HG02970 (cell line): ENCODE measurements around the gene DMXL2.
"Not testable (repeated sequence)": the region's sequence is repeated elsewhere in the genome, so short reads cannot be mapped to it uniquely, and the experiment has no call there.

Source experiments
- ATAC-seq: cut with Tn5 transposase; IDR thresholded peaks from one replicate; pipeline ENCODE4 v1.9.1; 2021; ENCODE audit warnings: mild to moderate bottlenecking, moderate library complexity, moderate number of reproducible peaks; ENCODE audit not compliant: unreplicated experiment, low FRiP score

DMXL2 gene

DNA sequence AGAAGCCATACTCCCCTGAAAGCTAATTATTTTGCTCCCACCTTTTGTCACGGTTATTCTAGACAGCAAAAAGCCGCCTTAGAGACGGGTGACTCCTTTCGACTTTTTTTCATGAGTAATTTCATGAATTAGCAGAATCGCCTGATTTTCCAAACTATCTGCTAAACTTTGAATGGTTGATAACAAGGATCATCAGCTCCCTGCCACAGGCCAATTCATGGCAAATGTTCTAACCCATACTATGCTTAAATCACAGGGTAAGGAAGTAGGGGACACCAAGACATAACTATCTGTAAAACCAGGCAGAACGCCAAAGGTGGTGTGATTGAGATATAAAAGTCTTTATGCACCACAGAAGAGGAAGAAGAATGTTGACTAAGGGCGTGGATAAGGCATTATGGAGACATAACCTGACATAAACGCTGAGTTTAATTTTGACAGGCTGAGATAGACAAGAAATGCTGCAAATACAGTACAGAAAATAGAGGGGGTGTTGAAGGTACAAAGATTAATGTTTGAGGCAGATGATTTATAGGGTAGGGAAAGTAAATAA, 891 bp upstream of the DMXL2 start:
- ATAC-seq, result no peak

DNA sequence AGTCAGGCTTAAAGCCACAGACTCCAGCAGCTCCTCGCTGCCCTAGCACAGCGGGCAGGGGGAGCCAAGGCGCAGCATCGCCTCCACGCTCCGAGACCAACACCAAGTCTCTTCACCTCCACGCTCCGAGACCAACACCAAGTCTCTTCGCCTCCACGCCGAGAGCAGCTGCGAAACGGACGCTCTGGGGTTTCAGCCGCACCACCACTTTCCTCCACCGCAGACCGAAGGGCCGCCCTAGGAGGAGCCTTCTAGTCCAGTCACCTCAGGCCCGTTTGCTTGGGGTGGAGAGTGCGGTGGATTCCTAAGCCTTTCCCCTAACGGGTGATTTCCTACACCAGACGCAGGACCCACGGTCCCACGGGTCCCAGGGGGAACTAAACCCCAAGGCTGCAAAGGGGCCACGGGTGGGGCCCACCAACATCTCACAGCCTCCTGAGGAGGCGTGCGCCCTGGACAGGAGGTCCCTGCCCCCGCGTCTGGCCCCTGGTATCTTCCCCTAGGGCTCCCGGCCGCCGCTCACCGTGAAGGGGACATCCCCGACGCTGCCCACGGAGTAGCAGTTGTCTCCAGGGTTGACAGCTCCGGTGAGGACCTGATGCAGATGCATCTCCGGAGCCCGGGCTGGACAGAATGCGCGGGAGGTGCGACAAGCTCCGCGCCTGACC, 501 bp downstream of the DMXL2 start:
- ATAC-seq, result peak; percentile 51

DNA sequence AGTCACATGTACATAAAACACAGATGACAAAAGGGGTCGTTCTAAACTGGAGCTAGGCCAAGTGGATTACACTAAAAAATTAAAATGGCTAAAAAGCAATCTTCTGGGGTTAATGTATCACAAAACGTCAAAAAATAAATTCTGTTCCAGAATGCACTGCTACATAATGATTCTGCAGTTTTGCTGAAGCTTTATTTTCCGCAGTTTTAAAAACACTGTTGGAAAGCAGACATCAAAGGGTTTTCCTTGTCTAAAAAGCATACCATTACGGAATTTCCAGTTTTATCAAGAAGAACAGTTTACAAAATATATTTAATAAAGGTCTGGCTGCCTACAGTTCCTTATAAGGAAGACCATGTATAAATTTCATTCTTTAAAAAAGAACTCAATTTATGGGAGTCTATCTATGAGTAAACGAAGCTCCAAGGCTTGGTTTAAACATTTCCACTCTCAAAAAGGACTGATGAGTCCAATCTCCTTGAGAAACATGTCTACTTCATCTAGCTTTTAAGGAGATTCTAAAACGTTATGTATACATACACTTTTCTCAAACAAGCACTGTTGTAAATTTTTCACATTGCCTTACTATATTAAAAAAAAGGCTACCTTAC, 1.3 kb downstream of the DMXL2 start:
- ATAC-seq, result no peak

DNA sequence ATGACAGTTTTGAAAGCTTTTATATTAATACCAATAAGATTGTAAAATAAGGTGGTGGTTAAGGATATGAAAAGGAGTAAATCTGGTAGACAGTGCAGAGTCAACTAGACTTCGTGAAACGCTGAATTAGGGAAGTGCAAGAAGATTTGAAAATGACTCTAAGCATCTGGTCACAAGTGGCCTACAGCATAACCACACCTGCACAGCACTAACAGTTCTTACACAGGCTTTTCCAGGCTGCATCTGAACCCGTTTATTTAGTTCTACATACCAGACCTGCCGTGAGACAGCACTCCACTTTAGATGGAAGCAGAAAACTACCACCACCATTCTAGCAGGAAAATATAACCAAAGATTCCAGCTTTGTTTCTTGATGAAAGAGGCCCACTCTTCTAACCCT, 1.9 kb downstream of the DMXL2 start:
- no peak for ATAC-seq

DNA sequence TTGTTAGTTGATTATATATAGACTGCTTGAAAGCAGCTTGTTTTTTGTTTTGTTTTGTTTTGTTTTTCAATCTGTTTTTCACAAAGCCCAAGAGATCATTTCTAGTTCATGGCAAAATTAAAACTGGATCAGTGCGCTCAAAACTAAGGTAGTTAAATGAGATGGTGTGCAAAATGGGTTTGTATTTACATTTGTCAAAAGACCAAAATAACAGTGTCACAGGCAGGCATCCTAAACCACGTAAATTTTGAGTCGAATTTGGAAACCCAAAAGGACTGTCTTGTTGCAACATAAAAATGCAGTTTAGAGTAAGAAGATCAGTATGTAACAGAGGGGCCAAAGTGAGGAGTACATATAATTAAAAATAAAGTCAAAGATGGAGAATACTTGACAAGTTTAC, 2.4 kb downstream of the DMXL2 start:
- ATAC-seq, result no peak

DNA sequence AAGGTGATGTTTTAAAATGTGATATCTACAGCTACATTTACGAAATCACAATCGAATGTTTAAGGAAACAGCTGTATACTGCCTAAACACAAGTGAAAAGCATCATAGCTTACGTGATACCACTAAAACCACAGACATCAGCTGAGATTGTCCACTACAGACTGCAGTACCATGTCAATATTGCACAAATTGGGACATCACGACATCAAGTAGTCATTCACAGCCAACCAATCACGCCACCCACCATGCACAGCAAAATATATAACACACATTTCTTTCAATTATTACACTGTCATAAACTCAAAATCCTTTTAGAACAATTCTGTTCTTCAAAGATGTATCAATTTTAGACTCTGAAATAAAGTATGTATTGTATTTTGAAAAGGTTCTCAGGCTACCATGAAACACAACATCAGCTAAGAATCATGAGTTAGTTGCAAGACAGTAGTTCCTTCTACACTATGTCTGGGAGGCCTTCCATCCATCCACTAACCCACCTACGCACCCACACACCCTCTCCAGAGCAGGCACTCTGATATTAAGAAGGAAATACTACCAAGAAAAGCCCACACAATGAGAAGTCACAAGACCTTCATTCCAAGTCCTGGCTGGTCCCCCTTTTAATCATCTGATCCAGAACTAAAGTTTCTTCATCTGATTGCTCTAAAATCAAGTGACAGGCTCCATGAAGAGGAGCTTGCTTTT, 3.1 kb downstream of the DMXL2 start:
- ATAC-seq, result no peak

DNA sequence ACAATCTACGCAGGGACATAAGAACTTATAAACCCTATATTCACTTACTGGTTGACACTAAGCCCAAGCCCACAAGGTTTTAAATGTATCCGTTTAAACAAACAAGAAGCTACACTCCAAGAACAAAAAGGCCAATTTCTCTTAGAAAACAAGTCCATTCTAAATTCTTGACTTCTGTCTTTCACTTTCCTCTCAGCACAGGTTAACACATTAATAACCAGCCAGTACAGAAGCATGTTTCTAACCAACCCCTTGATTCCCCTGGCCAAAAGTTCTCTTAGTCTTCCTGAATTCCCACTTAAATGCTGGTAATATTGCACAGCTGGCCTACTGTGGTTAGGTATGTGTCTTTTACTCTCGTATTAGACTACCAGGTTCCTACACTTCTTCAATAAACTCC, 4.7 kb downstream of the DMXL2 start:
- no peak for ATAC-seq

DNA sequence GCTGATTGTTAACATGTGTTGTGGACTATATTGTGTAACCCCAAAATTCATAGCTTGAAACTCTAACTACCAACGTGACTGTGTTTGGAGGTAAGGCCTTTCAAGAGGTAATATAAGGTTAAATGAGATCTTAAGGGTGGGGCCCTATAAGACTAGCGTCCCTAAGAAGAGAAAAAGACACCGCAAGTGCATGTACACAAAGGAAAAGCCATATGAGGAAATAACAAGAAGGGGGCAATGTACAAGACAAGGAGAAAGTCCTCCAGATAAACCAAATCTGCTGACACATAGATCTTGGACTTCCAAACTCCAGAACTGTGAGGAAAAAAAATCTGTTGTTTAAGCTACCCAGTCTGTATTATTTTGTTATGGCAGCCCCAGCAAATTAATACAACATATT, 8.6 kb downstream of the DMXL2 start:
- no peak for ATAC-seq

DNA sequence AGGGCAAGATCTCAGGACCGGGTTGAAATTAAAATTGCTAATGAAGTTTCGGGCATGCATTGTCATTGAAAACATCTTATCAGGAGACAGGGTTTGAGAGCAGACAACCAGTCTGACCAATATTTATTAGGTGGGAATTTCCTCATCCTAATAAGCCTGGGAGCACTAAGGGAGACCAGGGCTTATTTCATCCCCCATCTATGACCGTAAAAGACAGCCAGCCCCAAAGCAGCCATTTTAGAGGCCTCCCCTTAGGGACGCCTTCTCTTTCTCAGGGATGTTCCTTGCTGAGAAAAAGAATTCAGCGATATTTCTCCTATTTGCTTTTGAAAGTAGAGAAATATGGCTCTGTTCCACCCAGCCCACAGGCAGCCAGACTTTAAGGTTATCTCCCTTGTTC, 9.9 kb downstream of the DMXL2 start:
- ATAC-seq, result not testable (repeated sequence)

DNA sequence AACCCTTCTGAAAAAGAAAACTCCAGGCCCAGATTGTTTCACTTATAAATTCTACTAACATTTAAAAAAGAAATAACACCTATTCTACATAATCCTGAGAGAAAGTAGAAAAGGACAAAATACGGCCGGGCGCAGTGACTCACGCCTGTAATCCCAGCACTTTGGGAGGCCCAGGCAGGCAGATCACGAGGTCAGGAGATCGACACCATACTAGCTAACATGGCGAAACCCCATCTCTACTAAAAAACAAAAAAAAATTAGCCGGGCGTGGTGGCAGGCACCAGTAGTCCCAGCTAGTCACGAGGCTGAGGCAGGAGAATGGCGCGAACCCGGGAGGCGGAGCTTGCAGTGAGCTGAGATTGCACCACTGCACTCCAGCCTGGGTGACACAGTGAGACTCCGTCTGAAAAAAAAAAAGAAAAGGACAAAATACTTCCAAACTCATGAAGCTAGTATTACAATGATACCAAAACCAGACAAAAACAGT, 19.1 kb downstream of the DMXL2 start:
- ATAC-seq, result not testable (repeated sequence)

DNA sequence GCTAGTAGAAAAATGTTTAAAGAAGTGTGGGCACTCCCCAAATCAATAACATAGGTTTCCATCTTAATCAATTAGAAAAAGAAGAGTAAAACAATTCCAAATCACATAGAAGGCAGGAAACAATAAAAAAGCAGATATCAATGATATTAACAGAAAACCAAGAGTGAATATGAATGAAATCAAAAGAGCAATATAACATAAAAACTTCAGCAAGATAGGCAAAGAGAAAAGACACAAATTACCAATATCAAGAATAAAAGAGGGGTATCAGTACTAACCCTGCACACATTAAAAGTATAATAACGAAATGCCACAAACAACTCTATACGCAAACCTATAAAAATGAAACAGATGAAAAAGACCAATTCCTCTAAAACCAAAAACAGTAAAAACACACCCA, 19.6 kb downstream of the DMXL2 start:
- no peak for ATAC-seq

DNA sequence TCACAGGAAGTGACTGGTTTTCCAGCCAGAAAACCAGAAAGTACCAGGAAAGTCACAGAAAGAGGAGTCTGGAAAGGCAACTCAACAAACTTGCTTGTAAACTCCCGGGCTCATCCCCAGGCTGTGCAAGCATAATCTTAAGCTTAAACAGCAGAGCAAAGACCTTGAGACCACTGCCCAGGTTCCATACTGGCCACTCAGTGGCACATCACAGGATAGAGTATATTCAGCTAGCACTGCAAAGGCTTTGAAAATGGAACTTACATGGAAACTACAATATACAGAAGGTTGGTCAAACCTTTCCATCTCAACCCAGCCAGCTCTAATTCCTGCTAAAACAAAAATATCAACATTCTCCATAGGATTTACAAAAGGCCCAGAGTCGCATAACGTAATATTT, 20.1 kb downstream of the DMXL2 start:
- ATAC-seq, result no peak

DNA sequence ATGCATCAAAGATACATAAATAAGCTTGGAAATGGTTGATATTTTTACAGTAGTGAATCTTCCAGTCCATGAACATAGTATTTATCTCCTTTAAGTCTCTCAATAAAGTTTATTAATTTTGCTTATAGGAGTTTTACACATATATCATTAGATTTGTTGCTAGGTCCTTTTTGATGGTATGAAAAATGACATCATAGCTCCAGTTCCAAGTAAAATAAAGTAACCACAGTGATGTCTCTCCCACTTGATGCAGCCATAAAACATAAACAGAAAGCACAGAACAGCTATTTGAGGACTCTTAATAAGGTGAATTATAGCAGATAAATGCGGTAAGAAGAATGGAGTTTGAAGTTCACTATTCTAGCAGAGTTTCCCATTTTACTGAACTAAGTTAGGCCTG, 20.8 kb downstream of the DMXL2 start:
- no peak for ATAC-seq

DNA sequence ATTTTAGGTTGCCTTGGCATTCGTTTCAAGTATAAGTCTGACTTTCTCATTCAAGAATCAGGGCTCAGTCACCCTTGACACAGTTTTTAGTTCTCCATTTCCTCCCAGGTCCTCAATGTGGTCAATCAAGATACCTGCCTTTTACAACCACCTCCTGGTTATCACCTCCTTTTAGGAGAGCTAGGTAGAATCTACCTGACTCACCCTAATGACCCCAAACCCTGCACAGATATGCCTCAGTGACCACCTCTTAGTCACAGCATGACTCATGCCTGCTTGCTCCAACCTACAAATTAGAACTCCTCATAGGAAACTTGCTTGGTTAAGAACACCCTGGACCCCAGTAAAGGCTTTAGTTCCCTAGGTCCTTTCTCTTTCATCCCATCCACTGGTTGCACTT, 22.5 kb downstream of the DMXL2 start:
- ATAC-seq, result no peak

DNA sequence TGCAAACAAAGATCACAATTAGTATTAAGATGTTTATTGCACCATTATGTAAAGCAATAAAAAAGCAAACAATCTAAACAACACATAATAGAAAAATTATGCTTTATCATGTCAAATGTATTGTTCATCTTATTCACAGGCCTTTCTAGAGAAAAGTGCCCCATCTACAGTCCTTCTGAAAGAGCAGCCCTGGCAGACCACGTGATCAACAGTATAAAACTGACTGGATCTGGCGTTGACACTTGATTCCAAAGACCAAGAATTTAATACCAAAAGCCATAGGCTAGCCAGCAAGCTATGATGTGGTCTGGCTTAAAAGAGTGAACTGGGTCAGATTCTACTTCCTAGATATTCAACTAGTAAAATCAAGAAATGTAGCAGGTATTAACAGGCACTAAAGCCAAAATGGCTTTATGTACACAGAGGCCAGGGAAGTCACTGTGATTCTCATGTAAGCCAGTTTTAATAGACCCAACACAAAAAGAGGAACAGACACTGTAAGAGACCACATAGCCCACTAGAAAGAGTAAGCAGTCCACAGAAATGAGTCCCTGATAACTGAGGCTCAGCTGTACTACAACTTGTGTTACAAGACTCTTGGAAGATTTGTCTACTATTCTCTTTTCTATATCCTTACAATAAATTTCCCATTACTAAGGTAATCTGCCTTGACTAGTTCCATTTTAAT, 32.5 kb downstream of the DMXL2 start:
- no peak for ATAC-seq

DNA sequence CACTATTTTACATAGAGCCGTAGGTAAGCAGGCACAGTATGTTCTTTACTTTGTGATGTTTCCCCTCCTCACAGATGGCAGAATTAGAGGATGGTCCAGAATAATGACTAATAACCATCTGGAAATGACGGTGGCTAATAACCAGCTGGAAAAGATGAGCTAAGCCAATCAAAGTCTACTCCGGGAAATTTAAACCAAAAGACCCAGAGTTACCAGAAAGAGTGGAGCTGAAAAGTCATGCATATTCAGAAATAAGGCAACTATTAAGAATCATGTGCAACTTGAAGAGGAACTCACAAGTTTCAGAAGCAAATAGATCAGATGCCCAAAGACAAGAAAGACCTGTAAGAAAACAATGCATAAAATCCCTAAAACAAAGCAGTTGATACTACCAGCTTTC, 33.6 kb downstream of the DMXL2 start:
- no peak for ATAC-seq

DNA sequence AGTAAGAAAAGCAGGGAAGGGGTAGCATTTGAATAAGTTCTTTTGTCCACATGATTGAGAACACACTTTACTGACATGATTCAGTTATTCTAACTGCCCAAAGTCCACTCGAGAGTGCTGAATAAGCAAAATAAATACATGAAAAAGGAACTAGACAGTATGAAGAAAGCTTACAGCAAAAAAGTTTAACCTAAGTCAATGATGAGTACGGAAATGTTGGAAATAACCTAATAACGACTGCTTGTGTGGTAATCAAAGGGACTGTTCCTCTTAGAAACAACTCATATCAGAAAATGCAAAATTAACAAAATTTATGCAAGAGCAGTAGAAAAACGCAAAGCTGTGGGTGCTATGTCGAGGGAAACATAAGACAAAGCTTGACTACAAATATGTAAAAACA, 36.6 kb downstream of the DMXL2 start:
- ATAC-seq, result no peak

DNA sequence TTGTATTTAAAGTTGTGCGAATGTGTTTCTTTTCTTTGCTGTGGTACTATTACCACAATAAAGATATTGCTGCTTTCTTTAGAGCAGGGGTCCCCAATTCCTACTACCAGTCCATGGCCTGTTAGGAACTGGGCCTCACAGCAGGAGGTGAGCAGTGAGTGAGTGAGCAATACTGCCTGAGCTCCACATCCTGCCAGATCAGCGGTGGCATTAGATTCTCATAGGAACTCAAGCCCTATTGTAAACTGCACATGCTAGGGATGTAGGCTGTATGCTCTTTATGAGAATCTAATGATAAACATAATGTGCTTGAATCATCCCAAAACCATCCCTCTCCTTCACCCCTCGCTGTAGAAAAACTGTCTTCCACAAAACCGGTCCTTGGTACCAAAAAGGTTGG, 41.6 kb downstream of the DMXL2 start:
- ATAC-seq, result no peak

DNA sequence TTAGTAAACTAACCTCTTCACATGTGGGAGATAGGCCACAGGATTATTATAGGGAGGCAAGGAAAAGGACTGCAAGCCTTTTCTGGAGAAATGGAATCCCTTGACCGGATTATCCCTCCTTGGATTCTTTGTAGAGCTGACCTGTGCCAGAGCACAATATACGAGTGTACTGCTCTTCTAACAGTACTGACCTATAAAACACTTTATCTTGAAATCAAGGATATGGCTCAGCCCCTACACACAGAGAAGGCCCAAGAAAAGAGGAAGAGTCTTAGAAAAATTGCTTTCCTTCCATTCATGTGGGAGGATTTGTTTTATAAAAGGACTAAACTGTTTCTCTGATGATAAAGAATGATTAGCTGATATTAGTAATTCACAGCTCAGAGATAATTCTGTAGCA, 42.2 kb downstream of the DMXL2 start:
- no peak for ATAC-seq

DNA sequence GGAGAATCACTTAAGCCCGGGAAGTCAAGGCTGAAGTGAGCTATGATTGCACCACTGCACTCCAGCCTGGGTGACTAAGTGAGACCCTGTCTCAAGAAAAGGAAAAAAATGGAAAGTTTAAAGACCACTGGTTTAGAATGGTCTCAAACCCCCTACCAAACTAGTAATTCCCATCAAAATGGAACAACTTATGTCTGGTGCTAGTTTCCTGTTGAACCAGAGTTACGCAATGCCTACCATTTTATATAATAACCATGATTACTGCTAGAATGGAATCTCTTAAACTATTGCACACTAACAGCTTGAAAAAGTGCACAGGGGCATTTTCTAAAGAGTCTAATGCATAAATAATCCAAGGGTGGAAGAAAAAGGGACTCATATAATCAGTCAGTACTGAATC, 43.6 kb downstream of the DMXL2 start:
- ATAC-seq, result no peak
